GM10248 (cell line): ENCODE data around the gene CLPSL2.

ENCODE experiments used
- CTCF ChIA-PET: fragments of 300-600 bp; sonication (Branson Sonifier 250); formaldehyde crosslinking; extraction: SDS; loops from one replicate; lab custom pipeline; 2021; ENCODE audit warnings: antibody characterized with exemption; lab: Yijun Ruan, JAX
- POLR2A ChIA-PET: fragments of 350-650 bp; sonication (Branson Sonifier 250); formaldehyde crosslinking; extraction: SDS; loops from one replicate; lab custom pipeline; 2020; ENCODE audit warnings: antibody characterized with exemption; lab: Yijun Ruan, JAX
- DNase-seq: peaks from one replicate; pipeline ENCODE4 v3.0.0; 2012; ENCODE audit errors: extremely low spot score
- TF ChIP-seq, protein P1 (sequence below): IDR thresholded peaks from 2 replicates; pipeline ENCODE4 v1.5.1; 2012; ENCODE audit warnings: mild to moderate bottlenecking, low read depth; ENCODE audit errors: extremely low read depth, missing control alignments, control extremely low read depth

The CLPSL2 gene

DNA sequence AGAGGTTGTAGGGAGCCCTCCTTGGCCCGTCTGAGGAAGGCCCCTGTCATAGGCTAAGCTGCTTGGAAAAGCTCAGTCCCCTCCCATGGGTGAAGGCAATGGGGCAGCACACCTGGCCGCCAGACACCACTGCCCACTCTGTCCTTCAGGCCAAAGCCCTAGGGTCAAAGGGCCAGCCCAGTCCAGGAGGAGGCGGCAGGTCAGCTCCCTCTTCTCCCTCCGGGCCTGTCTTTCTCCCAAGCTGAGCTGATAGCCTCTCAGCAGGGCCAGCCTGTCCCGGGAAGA, 5.1 kb upstream of the CLPSL2 start:
- POLR2A ChIA-PET, result no interaction called here
- CTCF ChIA-PET, result interaction anchor here (1.1 to 2.3 kb wide), 3 partner anchors 12 to 248 kb away, joined by 4 to 7 read pairs (median 4); partner anchors contain the start of gene ARMC12
- TF ChIP-seq, protein P1, sequence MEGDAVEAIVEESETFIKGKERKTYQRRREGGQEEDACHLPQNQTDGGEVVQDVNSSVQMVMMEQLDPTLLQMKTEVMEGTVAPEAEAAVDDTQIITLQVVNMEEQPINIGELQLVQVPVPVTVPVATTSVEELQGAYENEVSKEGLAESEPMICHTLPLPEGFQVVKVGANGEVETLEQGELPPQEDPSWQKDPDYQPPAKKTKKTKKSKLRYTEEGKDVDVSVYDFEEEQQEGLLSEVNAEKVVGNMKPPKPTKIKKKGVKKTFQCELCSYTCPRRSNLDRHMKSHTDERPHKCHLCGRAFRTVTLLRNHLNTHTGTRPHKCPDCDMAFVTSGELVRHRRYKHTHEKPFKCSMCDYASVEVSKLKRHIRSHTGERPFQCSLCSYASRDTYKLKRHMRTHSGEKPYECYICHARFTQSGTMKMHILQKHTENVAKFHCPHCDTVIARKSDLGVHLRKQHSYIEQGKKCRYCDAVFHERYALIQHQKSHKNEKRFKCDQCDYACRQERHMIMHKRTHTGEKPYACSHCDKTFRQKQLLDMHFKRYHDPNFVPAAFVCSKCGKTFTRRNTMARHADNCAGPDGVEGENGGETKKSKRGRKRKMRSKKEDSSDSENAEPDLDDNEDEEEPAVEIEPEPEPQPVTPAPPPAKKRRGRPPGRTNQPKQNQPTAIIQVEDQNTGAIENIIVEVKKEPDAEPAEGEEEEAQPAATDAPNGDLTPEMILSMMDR, result no peak
- no peak for DNase-seq

DNA sequence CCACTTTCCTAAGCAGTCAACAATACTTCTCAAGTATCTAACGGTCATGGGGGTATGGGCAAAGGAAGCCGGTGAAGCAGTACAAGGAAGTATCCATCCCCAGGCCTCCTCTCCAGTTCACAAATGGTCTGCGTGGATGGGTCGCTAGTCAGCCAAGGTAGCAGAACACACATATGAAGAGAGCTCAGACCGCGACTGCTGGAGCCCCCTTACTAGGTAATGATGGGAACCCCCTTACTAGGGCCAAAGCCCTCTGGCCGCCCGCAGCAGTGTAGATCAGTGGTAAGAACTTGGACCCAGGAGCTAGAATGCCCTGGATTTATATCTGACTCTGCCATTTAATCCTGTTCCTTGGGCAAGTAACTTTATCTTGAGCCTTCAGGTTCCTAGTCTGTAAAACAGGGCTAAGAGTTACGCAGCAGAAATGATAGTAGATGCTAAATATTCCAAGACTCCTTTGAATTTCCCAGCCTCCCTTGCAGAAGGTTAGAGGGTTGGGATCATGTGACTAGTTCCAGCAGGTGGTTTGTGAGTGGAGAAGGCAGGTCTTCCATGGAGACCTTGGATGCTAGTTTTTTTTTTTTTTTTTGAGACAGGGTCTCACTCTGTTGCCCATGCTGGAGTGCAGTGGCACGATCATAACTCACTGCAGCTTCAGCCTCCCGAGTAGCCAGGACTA, 2.1 kb upstream of the CLPSL2 start:
- CTCF ChIA-PET, result no interaction called here
- POLR2A ChIA-PET, result no interaction called here

DNA sequence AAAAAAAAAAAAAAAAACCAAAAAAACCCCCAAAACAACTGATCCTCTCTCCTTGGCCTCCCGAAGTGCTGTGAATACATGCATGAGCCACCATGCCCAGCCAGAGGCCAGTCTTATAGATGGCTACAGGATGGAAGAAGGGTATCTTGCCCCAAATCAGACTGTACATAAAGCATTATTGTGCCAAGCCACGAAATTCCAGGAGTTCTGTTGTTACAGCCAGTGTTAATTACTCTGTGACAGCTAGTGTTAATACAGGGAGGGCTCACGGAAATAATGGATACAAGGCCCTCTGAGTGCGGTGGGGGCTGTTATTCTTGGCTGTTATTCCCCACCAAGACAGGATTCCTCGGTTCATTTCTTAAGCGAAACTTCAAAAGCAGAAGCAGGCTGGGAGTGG, 1.4 kb upstream of the CLPSL2 start:
- CTCF ChIA-PET, result no interaction called here
- TF ChIP-seq, protein P1, result no peak
- POLR2A ChIA-PET, result no interaction called here
- DNase-seq, result no peak

More for the DNA sequence above, 2.1 kb upstream of the CLPSL2 start:
- DNase-seq, result no peak
- TF ChIP-seq, protein P1, result no peak

DNA sequence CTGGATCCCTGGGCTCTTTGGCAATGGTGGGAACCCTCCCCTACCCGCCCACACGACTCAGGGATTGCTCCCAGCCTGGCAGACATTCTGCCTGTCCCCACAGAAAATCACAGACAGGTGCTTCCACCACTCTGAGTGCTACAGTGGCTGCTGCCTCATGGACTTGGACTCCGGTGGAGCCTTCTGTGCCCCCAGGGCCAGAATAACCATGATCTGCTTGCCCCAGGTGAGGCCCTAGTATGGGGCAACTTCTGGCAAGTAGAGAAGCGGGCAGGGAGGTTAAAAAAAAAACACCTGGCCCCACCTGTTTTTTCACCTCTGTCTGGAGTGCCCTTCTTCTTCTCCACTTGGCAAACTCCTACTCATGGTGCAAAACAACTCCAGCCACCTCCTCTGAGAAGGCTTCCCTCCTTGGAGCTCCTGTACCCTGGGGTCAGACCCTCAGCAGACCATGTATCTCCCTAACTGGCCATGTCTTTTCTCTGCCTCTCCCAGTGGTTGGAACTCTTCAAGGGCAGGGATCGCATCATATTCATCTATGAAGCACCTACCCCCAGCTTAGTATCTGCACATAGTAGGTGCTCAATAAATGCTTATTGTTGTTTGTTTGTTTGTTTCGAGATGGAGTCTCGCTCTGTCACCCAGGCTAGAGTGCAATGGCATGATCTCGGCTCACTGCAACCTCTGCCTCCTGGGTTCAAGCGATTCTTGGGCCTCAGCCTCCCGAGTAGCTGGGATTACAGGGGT, 1.1 kb downstream of the CLPSL2 start:
- TF ChIP-seq, protein P1, result no peak
- CTCF ChIA-PET, result interaction anchor here (1.1 kb wide), 1 partner anchor 26 kb away, joined by 3 read pairs; no protein-coding TSS in a partner anchor
- POLR2A ChIA-PET, result no interaction called here
- no peak for DNase-seq

DNA sequence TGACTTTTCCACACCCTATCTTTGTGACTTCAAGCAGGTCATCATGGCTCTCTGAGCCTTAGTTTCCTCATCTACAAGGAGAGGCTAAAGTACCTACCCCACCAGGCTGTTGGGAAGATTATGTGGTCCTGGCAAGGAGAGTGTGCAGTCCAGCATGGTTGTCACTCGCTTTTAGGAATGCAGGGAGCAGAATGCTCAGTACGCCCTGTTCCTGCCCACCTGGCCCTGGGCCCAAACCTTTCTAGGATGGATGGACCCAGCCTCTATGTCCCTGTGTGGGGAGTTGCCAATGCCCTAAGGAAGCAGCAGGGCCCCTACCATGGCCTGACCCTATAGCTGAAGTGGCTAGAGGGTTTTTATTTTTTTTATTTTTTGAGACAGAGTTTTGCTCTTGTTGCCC, 2.0 kb downstream of the CLPSL2 start:
- DNase-seq, result no peak
- POLR2A ChIA-PET, result no interaction called here
- TF ChIP-seq, protein P1, result no peak
- CTCF ChIA-PET, result interaction anchor here (0.7 to 1.1 kb wide), 2 partner anchors 9 to 27 kb away, joined by 3 read pairs; no protein-coding TSS in a partner anchor

DNA sequence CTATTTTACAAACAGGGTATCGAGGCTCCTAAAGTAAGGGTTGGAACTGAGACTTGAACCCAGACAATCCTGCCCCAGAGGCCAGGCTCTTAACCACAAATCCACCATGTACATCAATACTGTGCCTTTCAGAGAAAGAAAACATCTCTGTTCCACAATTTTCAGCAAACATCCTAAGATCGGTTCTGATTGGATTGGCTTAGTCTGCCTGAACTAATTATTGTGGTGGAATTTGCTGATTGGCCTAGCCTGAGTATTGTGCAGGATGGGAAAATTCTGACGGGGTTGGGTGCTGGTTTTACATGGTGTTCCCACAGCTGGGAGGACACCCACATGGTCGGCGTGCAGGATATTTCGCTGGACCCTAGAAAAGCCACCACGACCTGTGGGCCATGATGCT, 4.3 kb downstream of the CLPSL2 start, which contains the start of gene CLPSL1:
CLPSL1 (plus strand) TSS at position 301 of the 400 bp plus-strand sequence; CDS start at position 393, 92 bp downstream.
- ChIA-PET CTCF (no interaction called here), POLR2A (no interaction called here)
- TF ChIP-seq, protein P1, result no peak
- DNase-seq, result no peak
